ENCODE measurements around the gene CNTNAP2.

The CNTNAP2 gene

DNA sequence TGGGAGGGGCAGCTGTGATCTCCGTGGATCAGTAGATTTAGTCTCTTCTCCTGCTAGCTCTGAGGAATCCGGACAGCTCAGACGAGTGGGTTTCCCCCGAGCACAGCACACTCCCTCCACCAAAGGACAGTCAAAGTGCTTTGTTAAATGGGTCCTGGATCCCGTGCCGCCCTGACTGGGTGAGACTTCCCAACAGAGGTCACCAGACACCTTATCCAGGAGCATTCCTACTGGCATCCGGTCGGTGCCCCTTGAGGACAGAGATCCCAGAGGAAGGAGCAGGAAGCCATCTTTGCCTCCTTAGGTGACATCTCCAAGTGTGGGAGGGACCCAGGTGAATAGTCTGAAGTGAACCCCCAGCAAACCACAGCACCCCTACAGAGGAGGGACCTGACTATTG lies 1148.9 kb downstream of the CNTNAP2 start:
- no peak overlapping the region for H3K27ac ChIP-seq
- TF ChIP-seq CTCF (conservative IDR thresholded peaks at IDR 0.05): no peak

- TF ChIP-seq CTCF (conservative IDR thresholded peaks at IDR 0.05): no peak
- H3K27ac ChIP-seq: no peak overlapping the region
Measured at GRCh38 chr7:147276106-147276505, 1159.5 kb downstream of the CNTNAP2 start.

- no peak for TF ChIP-seq CTCF (conservative IDR thresholded peaks at IDR 0.05)
- no peak overlapping the region for H3K27ac ChIP-seq
Measured at GRCh38 chr7:147276783-147277370, 1160.3 kb downstream of the CNTNAP2 start.

DNA sequence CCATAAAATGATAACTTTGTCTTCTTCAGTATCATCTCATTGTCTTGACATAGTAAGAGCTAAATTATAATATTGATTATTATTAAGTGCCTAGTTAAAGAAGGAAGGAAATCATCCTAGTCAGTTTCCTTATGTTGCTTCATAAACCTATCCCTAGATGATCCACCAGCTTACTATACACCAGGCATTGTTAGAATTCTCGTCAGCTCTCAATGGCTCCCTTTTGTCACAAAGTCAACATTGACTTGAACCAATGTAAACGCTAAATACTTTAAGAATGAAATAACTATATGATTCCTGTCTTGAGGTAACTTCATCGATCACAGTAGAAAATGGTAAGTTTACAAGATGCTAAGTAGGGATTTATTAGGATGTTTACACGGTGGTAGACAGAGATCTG lies 1162.9 kb downstream of the CNTNAP2 start:
- no peak overlapping the region for H3K27ac ChIP-seq
- TF ChIP-seq CTCF (conservative IDR thresholded peaks at IDR 0.05): no peak

- TF ChIP-seq CTCF (conservative IDR thresholded peaks at IDR 0.05): no peak
- H3K27ac ChIP-seq: no peak overlapping the region
Measured at GRCh38 chr7:147279964-147280374, 1163.4 kb downstream of the CNTNAP2 start.

- no peak overlapping the region for H3K27ac ChIP-seq
- TF ChIP-seq CTCF (conservative IDR thresholded peaks at IDR 0.05): no peak
Measured at GRCh38 chr7:147282204-147282603, 1165.6 kb downstream of the CNTNAP2 start.

GRCh38 chr7:147296201-147296600 lies 1179.6 kb downstream of the CNTNAP2 start:
- no peak for TF ChIP-seq CTCF (conservative IDR thresholded peaks at IDR 0.05)
- H3K27ac ChIP-seq: no peak overlapping the region

All from VCaP (cell line).